NOMO-1 treated with DMSO at 0.1 percent for 48 hours (cell line): ENCODE data around the gene ASIC4.

Source experiments
- DNase-seq: peaks from one replicate; lab custom pipeline; 2025; ENCODE audit not compliant: unreplicated experiment; lab: John Stamatoyannopoulos, UW

The ASIC4 gene

GRCh38 chr2:219566640-219567039 lies 52.4 kb downstream of the ASIC4 start:
- DNase-seq = no peak

- DNase-seq = no peak
These were observed 52.8 kb downstream of the ASIC4 start for GRCh38 chr2:219567131-219567530.

- DNase-seq = no peak
These were observed 53.6 kb downstream of the ASIC4 start for GRCh38 chr2:219567791-219568361.

- no peak for DNase-seq
These were observed 54.8 kb downstream of the ASIC4 start for GRCh38 chr2:219569041-219569440.

- no peak for DNase-seq
These were observed 55.4 kb downstream of the ASIC4 start for GRCh38 chr2:219569635-219570034.

- no peak for DNase-seq
These were observed 56.1 kb downstream of the ASIC4 start for GRCh38 chr2:219570194-219570923.

GRCh38 chr2:219570924-219571310 lies 56.6 kb downstream of the ASIC4 start:
- DNase-seq = no peak

GRCh38 chr2:219571311-219572236 lies 57.3 kb downstream of the ASIC4 start, which contains the start of gene OBSL1:
TSS of gene OBSL1 (minus strand) at chr2:219571539. CDS start at chr2:219571232, 307 bp downstream.
- peak; percentile 36 for DNase-seq

- no peak for DNase-seq
These were observed 58.1 kb downstream of the ASIC4 start, which contains the start of gene INHA for GRCh38 chr2:219572237-219573001. TSS of gene INHA (plus strand) at chr2:219572310. CDS start at chr2:219572375, 65 bp downstream.

- DNase-seq = peak; percentile 78
These were observed 58.9 kb downstream of the ASIC4 start for GRCh38 chr2:219573166-219573565.

GRCh38 chr2:219574484-219575311 lies 60.4 kb downstream of the ASIC4 start:
- DNase-seq = no peak

- DNase-seq = no peak
These were observed 61.6 kb downstream of the ASIC4 start for GRCh38 chr2:219575566-219576504.

GRCh38 chr2:219576505-219577388 lies 62.5 kb downstream of the ASIC4 start:
- DNase-seq = no peak

- DNase-seq = peak; percentile 87
These were observed 64.7 kb downstream of the ASIC4 start for GRCh38 chr2:219578811-219579613.

GRCh38 chr2:219581346-219581745 lies 67.1 kb downstream of the ASIC4 start:
- DNase-seq = no peak
